ENCODE data around the gene ANKRD28.

The ANKRD28 gene

DNA sequence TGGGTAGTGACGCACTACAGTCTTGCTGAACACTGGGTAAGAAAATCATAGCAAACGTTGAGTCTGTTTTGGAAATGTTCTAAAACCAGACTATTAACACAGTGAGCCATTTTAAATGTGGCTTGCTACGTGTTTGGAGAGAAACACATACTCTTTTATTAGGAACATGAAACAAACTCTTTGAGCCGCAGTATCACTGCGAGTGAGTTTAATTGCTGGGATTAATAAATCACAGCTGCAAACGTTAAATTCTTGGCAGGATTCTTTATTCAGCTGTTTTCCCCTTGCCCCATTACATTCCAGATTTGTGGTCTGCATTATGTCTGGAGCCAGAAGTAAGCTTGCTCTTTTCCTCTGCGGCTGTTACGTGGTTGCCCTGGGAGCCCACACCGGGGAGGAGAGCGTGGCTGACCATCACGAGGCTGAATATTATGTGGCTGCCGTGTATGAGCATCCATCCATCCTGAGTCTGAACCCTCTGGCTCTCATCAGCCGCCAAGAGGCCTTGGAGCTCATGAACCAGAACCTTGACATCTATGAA is 162.6 kb downstream of the ANKRD28 start:
- H4K91ac ChIP-seq (ENCODE audit: low read length): peak overlapping the region; percentile 45
- peak overlapping the region; percentile 75 to 99 for H2BK12ac ChIP-seq (ENCODE audit: low read length in 2 of 2)
- H3K9me3 ChIP-seq (ENCODE audit: control insufficient read depth, low read length): no peaks in the 10 kb centered on the region
- H3K79me1 ChIP-seq (replicated peaks; ENCODE audit: low read length, poor library complexity, severe bottlenecking): peaks cover 9% of the 10 kb centered on the region
- H3K27me3 ChIP-seq (ENCODE audit: control insufficient read depth in 1 of 2, insufficient read depth in 1 of 2, low read length in 2 of 2): no peaks in the 10 kb centered on the region
- H3K36me3 ChIP-seq (ENCODE audit: control insufficient read depth in 1 of 2, insufficient read depth in 2 of 2, low read depth in 1 of 2, low read length in 2 of 2): no peaks in the 10 kb centered on the region
- H3K4ac ChIP-seq (ENCODE audit: low read depth in 1 of 2, low read length in 2 of 2): peak overlapping the region; percentile 56 to 75
- H2BK15ac ChIP-seq (ENCODE audit: low read depth, poor library complexity, severe bottlenecking): no peak overlapping the region
- DNase-seq: peak; percentile 74
- no peak overlapping the region for H3K23ac ChIP-seq (ENCODE audit: low read length in 2 of 2)
- H3K9ac ChIP-seq (ENCODE audit: low read length): peak overlapping the region; percentile 89
- peak overlapping the region; percentile 6 to 94 for H3K18ac ChIP-seq (ENCODE audit: low read depth in 1 of 2, low read length in 2 of 2)
- peak overlapping the region in 1 of 2 experiments; percentile 87 for H3K14ac ChIP-seq (ENCODE audit: low read length in 2 of 2)
- peak overlapping the region; percentile 21 for H2AK5ac ChIP-seq (ENCODE audit: low read length, severe bottlenecking)
- no peak overlapping the region for H2AFZ ChIP-seq (ENCODE audit: low read depth, low read length)
- H4K8ac ChIP-seq (ENCODE audit: low read length): peak overlapping the region; percentile 92
- H2BK5ac ChIP-seq (ENCODE audit: low read depth, low read length, poor library complexity, severe bottlenecking): peak overlapping the region; percentile 81
- H3K4me2 ChIP-seq (ENCODE audit: low read length, poor library complexity, severe bottlenecking): no peak overlapping the region
- peaks cover 24% of the 10 kb centered on the region for H3K4me1 ChIP-seq (ENCODE audit: control insufficient read depth, insufficient read depth, low read depth, low read length)
- H3K4me3 ChIP-seq (ENCODE audit: insufficient read depth in 1 of 2, low read depth in 1 of 2, low read length in 2 of 2): peak overlapping the region in 1 of 2 experiments; percentile 56
- 81% methylated on average over 13 of the region's 13 CpGs for WGBS
- peak overlapping the region; percentile 85 for H2BK120ac ChIP-seq (ENCODE audit: low read depth, low read length)
- H3K27ac ChIP-seq (ENCODE audit: low read length, poor library complexity, severe bottlenecking): peak overlapping the region; percentile 96

DNA sequence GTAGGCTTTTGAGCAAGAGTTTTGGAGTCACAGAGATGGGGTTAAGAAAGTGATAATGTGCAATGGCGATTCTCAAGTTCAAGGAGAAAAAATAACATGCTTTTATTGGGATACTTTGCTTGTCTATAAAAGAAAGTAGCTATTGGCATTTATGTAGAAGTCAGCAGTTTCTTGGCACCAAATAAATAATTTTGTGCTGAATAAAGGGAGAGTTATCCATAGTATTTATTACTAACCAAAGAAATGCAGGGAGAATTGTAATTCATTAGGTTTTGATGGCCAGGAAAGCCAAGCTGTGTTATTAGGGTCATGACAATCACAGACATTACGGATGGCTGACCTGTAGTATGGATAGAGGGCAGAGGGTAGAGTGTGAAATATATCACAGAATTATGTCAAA is 163.1 kb downstream of the ANKRD28 start:
- no peak overlapping the region for H3K4ac ChIP-seq (ENCODE audit: low read depth in 1 of 2, low read length in 2 of 2)
- no peak overlapping the region for H2AFZ ChIP-seq (ENCODE audit: low read depth, low read length)
- DNase-seq: peak; percentile 6
- H3K23ac ChIP-seq (ENCODE audit: low read length in 2 of 2): no peak overlapping the region
- H3K4me3 ChIP-seq (ENCODE audit: insufficient read depth in 1 of 2, low read depth in 1 of 2, low read length in 2 of 2): peak overlapping the region in 1 of 2 experiments; percentile 56
- peaks cover 9% of the 10 kb centered on the region for H3K79me1 ChIP-seq (replicated peaks; ENCODE audit: low read length, poor library complexity, severe bottlenecking)
- no peak overlapping the region for H3K14ac ChIP-seq (ENCODE audit: low read length in 2 of 2)
- H2AK5ac ChIP-seq (ENCODE audit: low read length, severe bottlenecking): no peak overlapping the region
- peaks cover 24% of the 10 kb centered on the region for H3K4me1 ChIP-seq (ENCODE audit: control insufficient read depth, insufficient read depth, low read depth, low read length)
- no peak overlapping the region for H4K8ac ChIP-seq (ENCODE audit: low read length)
- no peaks in the 10 kb centered on the region for H3K36me3 ChIP-seq (ENCODE audit: control insufficient read depth in 1 of 2, insufficient read depth in 2 of 2, low read depth in 1 of 2, low read length in 2 of 2)
- H4K91ac ChIP-seq (ENCODE audit: low read length): no peak overlapping the region
- H2BK12ac ChIP-seq (ENCODE audit: low read length in 2 of 2): no peak overlapping the region
- H3K27me3 ChIP-seq (ENCODE audit: control insufficient read depth in 1 of 2, insufficient read depth in 1 of 2, low read length in 2 of 2): no peaks in the 10 kb centered on the region
- no peaks in the 10 kb centered on the region for H3K9me3 ChIP-seq (ENCODE audit: control insufficient read depth, low read length)
- H2BK120ac ChIP-seq (ENCODE audit: low read depth, low read length): no peak overlapping the region
- H3K18ac ChIP-seq (ENCODE audit: low read depth in 1 of 2, low read length in 2 of 2): peak overlapping the region in 1 of 2 experiments; percentile 3
- peak overlapping the region; percentile 96 for H3K27ac ChIP-seq (ENCODE audit: low read length, poor library complexity, severe bottlenecking)
- H3K9ac ChIP-seq (ENCODE audit: low read length): peak overlapping the region; percentile 89
- no peak overlapping the region for H3K4me2 ChIP-seq (ENCODE audit: low read length, poor library complexity, severe bottlenecking)
- no peak overlapping the region for H2BK5ac ChIP-seq (ENCODE audit: low read depth, low read length, poor library complexity, severe bottlenecking)
- 75% methylated on average over 2 of the region's 2 CpGs for WGBS
- no peak overlapping the region for H2BK15ac ChIP-seq (ENCODE audit: low read depth, poor library complexity, severe bottlenecking)

- Histone ChIP-seq H2BK120ac (ENCODE audit: low read depth, low read length) (no peak overlapping the region), H3K9me3 (ENCODE audit: control insufficient read depth, low read length) (no peaks in the 10 kb centered on the region), H3K9ac (ENCODE audit: low read length) (peak overlapping the region; percentile 89), H3K4me1 (ENCODE audit: control insufficient read depth, insufficient read depth, low read depth, low read length) (peaks cover 24% of the 10 kb centered on the region), H2AK5ac (ENCODE audit: low read length, severe bottlenecking) (peak overlapping the region; percentile 88), H3K18ac (ENCODE audit: low read depth in 1 of 2, low read length in 2 of 2) (peak overlapping the region; percentile 49 to 71), H3K36me3 (ENCODE audit: control insufficient read depth in 1 of 2, insufficient read depth in 2 of 2, low read depth in 1 of 2, low read length in 2 of 2) (no peaks in the 10 kb centered on the region), H2BK15ac (ENCODE audit: low read depth, poor library complexity, severe bottlenecking) (no peak overlapping the region), H3K14ac (ENCODE audit: low read length in 2 of 2) (no peak overlapping the region), H2AFZ (ENCODE audit: low read depth, low read length) (no peak overlapping the region), H3K27ac (ENCODE audit: low read length, poor library complexity, severe bottlenecking) (peak overlapping the region; percentile 22), H3K23ac (ENCODE audit: low read length in 2 of 2) (no peak overlapping the region), H3K27me3 (ENCODE audit: control insufficient read depth in 1 of 2, insufficient read depth in 1 of 2, low read length in 2 of 2) (no peaks in the 10 kb centered on the region), H3K4me2 (ENCODE audit: low read length, poor library complexity, severe bottlenecking) (no peak overlapping the region), H3K4ac (ENCODE audit: low read depth in 1 of 2, low read length in 2 of 2) (peak overlapping the region in 1 of 2 experiments; percentile 29), H2BK12ac (ENCODE audit: low read length in 2 of 2) (peak overlapping the region in 1 of 2 experiments; percentile 61), H2BK5ac (ENCODE audit: low read depth, low read length, poor library complexity, severe bottlenecking) (no peak overlapping the region), H4K8ac (ENCODE audit: low read length) (peak overlapping the region; percentile 62), H3K4me3 (ENCODE audit: insufficient read depth in 1 of 2, low read depth in 1 of 2, low read length in 2 of 2) (peak overlapping the region in 1 of 2 experiments; percentile 56), H3K79me1 (replicated peaks; ENCODE audit: low read length, poor library complexity, severe bottlenecking) (peaks cover 14% of the 10 kb centered on the region), H4K91ac (ENCODE audit: low read length) (no peak overlapping the region)
- DNase-seq: peak; percentile 20
- 80% methylated on average over 2 of the region's 4 CpGs for WGBS
Observed at GRCh38 chr3:15633766-15634598, 163.8 kb downstream of the ANKRD28 start.

DNA sequence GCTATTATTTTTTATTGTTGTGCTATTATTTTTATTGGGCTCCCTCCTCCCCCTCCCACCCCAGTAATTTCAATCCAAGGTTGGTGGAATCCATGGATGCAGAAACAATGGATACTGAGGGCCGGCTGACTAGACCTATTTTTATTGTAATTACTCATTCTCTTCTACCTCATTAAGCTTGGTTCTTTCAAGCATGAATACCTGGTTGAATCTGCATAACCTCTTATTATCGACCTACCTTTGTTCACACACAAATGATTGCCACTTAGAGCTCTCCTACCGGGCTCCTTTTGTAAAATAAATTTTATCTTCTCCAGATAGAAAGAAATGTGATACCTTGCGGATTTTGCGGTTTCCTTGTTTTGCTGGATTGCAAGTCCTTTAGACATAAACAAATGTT is 164.6 kb downstream of the ANKRD28 start:
- no peaks in the 10 kb centered on the region for H3K36me3 ChIP-seq (ENCODE audit: control insufficient read depth in 1 of 2, insufficient read depth in 2 of 2, low read depth in 1 of 2, low read length in 2 of 2)
- peaks cover 24% of the 10 kb centered on the region for H3K4me1 ChIP-seq (ENCODE audit: control insufficient read depth, insufficient read depth, low read depth, low read length)
- no peak overlapping the region for H2BK120ac ChIP-seq (ENCODE audit: low read depth, low read length)
- H2BK15ac ChIP-seq (ENCODE audit: low read depth, poor library complexity, severe bottlenecking): no peak overlapping the region
- peak overlapping the region; percentile 75 to 90 for H2BK12ac ChIP-seq (ENCODE audit: low read length in 2 of 2)
- H3K4me3 ChIP-seq (ENCODE audit: insufficient read depth in 1 of 2, low read depth in 1 of 2, low read length in 2 of 2): no peak overlapping the region
- WGBS: 84% methylated on average over 4 of the region's 5 CpGs
- no peak for DNase-seq
- H3K79me1 ChIP-seq (replicated peaks; ENCODE audit: low read length, poor library complexity, severe bottlenecking): peaks cover 14% of the 10 kb centered on the region
- H3K4ac ChIP-seq (ENCODE audit: low read depth in 1 of 2, low read length in 2 of 2): no peak overlapping the region
- peak overlapping the region in 1 of 2 experiments; percentile 83 for H3K18ac ChIP-seq (ENCODE audit: low read depth in 1 of 2, low read length in 2 of 2)
- H3K9me3 ChIP-seq (ENCODE audit: control insufficient read depth, low read length): no peaks in the 10 kb centered on the region
- H3K14ac ChIP-seq (ENCODE audit: low read length in 2 of 2): no peak overlapping the region
- no peak overlapping the region for H3K23ac ChIP-seq (ENCODE audit: low read length in 2 of 2)
- peak overlapping the region; percentile 57 for H2AK5ac ChIP-seq (ENCODE audit: low read length, severe bottlenecking)
- H3K27ac ChIP-seq (ENCODE audit: low read length, poor library complexity, severe bottlenecking): no peak overlapping the region
- no peak overlapping the region for H3K9ac ChIP-seq (ENCODE audit: low read length)
- H2BK5ac ChIP-seq (ENCODE audit: low read depth, low read length, poor library complexity, severe bottlenecking): no peak overlapping the region
- H3K27me3 ChIP-seq (ENCODE audit: control insufficient read depth in 1 of 2, insufficient read depth in 1 of 2, low read length in 2 of 2): no peaks in the 10 kb centered on the region
- no peak overlapping the region for H2AFZ ChIP-seq (ENCODE audit: low read depth, low read length)
- H3K4me2 ChIP-seq (ENCODE audit: low read length, poor library complexity, severe bottlenecking): no peak overlapping the region
- H4K8ac ChIP-seq (ENCODE audit: low read length): peak overlapping the region; percentile 78
- peak overlapping the region; percentile 52 for H4K91ac ChIP-seq (ENCODE audit: low read length)

Data from mesenchymal stem cell (in vitro differentiated cells and primary cell).